B cell (primary cell): ENCODE measurements around the gene MORN4.
"Not testable (repeated sequence)": the region's sequence is repeated elsewhere in the genome, so short reads cannot be mapped to it uniquely, and the experiment has no call there.

ENCODE experiments used
- EZH2 ChIP-seq: IDR thresholded peaks from 2 replicates; pipeline ENCODE4 v1.6.1; 2012; ENCODE audit warnings: borderline replicate concordance, low read depth, mild to moderate bottlenecking, moderate library complexity, low read length; ENCODE audit not compliant: insufficient read depth, poor library complexity, severe bottlenecking
- TF ChIP-seq, protein P1 (sequence below): fragments of 200-600 bp; IDR thresholded peaks from one replicate; pipeline ENCODE4 v1.8.0; 2022; ENCODE audit warnings: antibody characterized with exemption, mild to moderate bottlenecking

DNA sequence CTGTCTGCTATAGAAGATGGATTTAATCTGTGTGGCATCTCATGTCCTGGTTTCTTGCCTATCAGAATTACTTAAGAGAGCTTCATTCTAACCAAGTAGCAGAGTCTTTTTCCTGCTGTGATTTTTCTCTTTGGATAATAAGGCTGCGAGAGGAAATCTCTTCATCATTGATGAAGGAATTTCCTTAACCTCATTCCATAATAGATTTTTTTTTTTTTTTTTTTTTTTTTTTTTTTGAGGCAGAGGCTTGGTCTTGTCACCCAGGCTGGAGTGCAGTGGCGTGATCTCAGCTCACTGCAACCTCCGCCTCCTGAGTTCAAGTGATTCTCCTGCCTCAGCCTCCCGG is 16.1 kb upstream of the MORN4 start:
- TF ChIP-seq, protein P1, sequence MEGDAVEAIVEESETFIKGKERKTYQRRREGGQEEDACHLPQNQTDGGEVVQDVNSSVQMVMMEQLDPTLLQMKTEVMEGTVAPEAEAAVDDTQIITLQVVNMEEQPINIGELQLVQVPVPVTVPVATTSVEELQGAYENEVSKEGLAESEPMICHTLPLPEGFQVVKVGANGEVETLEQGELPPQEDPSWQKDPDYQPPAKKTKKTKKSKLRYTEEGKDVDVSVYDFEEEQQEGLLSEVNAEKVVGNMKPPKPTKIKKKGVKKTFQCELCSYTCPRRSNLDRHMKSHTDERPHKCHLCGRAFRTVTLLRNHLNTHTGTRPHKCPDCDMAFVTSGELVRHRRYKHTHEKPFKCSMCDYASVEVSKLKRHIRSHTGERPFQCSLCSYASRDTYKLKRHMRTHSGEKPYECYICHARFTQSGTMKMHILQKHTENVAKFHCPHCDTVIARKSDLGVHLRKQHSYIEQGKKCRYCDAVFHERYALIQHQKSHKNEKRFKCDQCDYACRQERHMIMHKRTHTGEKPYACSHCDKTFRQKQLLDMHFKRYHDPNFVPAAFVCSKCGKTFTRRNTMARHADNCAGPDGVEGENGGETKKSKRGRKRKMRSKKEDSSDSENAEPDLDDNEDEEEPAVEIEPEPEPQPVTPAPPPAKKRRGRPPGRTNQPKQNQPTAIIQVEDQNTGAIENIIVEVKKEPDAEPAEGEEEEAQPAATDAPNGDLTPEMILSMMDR = not testable (repeated sequence)
- not testable (repeated sequence) for TF ChIP-seq EZH2
